Body of pancreas (tissue), 4 donors: ENCODE results near the gene HEPHL1. TPM values are rescaled to one million over a fixed set of nuclear protein-coding genes. Genes with fewer than 3 reads are reported as not detected.

Experiments
- ATAC-seq: fragments of 150-250 bp; one replicate; pipeline ENCODE4 v1.9.1; 2016
- DNase-seq, 4 donors: peaks; one replicate each; pipeline ENCODE4 v3.0.0-alpha.2; 2019
- H3K27ac ChIP-seq, 4 donors: fragments of 200-600 bp; sonication (generic); 1 replicate in 3 of 4; 2 replicates in 1 of 4; pipeline versions ENCODE4 v1.5.1 to v1.6.1; 2016 to 2019; ENCODE audit warnings: mild to moderate bottlenecking in 1 of 4, mixed read lengths in 1 of 4, moderate library complexity in 1 of 4
- H3K27me3 ChIP-seq, 2 donors: fragments of 200-600 bp; sonication (generic); one replicate each; pipeline ENCODE4 v1.6.0; 2016; ENCODE audit warnings: mild to moderate bottlenecking in 1 of 2
- H3K36me3 ChIP-seq, 2 donors: fragments of 200-600 bp; sonication (generic); replicated peaks in 1 of 2; 2 replicates each; pipeline ENCODE4 v1.5.1; 2016; ENCODE audit warnings: low read depth in 2 of 2; ENCODE audit not compliant: insufficient read depth in 1 of 2
- H3K4me1 ChIP-seq: fragments of 200-600 bp; sonication (generic); one replicate; pipeline ENCODE4 v1.6.0; 2016
- H3K4me3 ChIP-seq, 2 donors: fragments of 200-600 bp; sonication (generic); 1 replicate in 1 of 2; 2 replicates in 1 of 2; pipeline ENCODE4 v1.5.1; 2016 to 2019
- H3K9me3 ChIP-seq, 3 donors: fragments of 200-600 bp; sonication (generic); 1 replicate in 2 of 3; 2 replicates in 1 of 3; pipeline ENCODE4 v1.5.1; 2016
- POLR2A ChIP-seq, 3 donors: fragments of 450-650 bp; IDR thresholded peaks; one replicate each; pipeline ENCODE4 v1.6.1; 2016; ENCODE audit warnings: antibody characterized with exemption in 3 of 3, mild to moderate bottlenecking in 2 of 3
- WGBS, 2 donors: methylation state at CpG; one replicate each; pipeline ENCODE4 v1.1.5; 2017; 5-methylcytosine and 5-hydroxymethylcytosine counted together
- intact Hi-C: fragments of 100-400 bp; cut with DNase I; formaldehyde crosslinking; loops from one replicate; pipeline ENCODE4 v1.15.1; 2023
- total RNA-seq, 2 donors: library from RNA; depleted of rRNA; stranded (reverse); fragments of >200 nt; gene quantifications; one replicate each; pipeline ENCODE4 v1.1.0, GENCODE V29; 2016
- TF ChIP-seq, protein P1 (sequence below), 7 experiments: fragments of 450-650 bp in 4 of 7; fragments of 200-600 bp in 3 of 7; sonication (generic) in 3 of 7; IDR thresholded peaks; one replicate each; pipeline ENCODE4 v1.5.1; 2016 to 2019; ENCODE audit warnings: antibody characterized with exemption in 7 of 7

HEPHL1 gene
- total RNA-seq, 2 donors from 2014 or later = not detected

DNA sequence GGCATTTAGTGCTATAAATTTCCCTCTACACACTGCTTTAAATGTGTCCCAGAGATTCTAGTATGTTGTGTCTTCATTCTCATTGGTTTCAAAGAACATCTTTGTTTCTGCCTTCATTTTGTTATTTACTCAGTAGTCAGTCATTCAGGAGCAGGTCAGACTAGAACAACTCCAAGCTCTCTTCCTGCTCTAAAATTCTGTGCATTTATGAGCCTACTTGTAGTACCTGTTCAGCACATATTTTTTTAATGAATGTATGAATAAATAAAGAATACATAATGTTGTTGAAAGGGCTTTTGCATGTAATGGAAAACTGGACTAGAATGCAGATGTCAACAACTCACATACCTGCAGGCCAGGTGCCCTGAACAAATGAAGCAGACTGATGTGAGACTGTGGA lies 13.7 kb upstream of the HEPHL1 start:
- DNase-seq = no peak
- H3K27ac ChIP-seq = no peak overlapping the region
- TF ChIP-seq POLR2A (IDR thresholded peaks at IDR 0.05) = no peak
- TF ChIP-seq, protein P1, sequence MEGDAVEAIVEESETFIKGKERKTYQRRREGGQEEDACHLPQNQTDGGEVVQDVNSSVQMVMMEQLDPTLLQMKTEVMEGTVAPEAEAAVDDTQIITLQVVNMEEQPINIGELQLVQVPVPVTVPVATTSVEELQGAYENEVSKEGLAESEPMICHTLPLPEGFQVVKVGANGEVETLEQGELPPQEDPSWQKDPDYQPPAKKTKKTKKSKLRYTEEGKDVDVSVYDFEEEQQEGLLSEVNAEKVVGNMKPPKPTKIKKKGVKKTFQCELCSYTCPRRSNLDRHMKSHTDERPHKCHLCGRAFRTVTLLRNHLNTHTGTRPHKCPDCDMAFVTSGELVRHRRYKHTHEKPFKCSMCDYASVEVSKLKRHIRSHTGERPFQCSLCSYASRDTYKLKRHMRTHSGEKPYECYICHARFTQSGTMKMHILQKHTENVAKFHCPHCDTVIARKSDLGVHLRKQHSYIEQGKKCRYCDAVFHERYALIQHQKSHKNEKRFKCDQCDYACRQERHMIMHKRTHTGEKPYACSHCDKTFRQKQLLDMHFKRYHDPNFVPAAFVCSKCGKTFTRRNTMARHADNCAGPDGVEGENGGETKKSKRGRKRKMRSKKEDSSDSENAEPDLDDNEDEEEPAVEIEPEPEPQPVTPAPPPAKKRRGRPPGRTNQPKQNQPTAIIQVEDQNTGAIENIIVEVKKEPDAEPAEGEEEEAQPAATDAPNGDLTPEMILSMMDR (IDR thresholded peaks at IDR 0.05) = no peak
- no peak for ATAC-seq
- no peaks in the 10 kb centered on the region for H3K4me1 ChIP-seq
- no peak overlapping the region for H3K4me3 ChIP-seq
- H3K36me3 ChIP-seq = no peaks in the 10 kb centered on the region
- no peaks in the 10 kb centered on the region for H3K27me3 ChIP-seq
- no peaks in the 10 kb centered on the region for H3K9me3 ChIP-seq
- intact Hi-C loops = no loop called here

DNA sequence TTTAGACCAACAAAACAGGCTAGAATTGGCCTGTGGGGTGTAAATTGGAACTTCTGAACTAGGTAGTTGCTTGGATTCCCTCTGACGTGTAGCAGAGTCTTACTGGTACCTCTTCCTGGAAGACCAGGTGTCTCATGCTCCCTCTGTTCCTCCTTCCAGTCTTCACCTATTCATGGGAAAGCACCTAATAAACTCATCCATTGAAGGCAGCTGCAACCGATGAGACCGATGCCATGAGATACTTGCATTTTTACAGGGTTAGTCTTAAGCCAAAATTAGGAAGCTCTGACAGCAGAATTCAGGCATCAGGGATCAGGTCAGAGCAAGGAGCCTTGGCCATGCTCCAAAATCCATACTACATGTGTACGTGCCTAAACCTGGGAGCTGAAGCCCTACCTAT lies 13.2 kb upstream of the HEPHL1 start:
- H3K27me3 ChIP-seq = no peaks in the 10 kb centered on the region
- H3K9me3 ChIP-seq = no peaks in the 10 kb centered on the region
- no peaks in the 10 kb centered on the region for H3K4me1 ChIP-seq
- ATAC-seq (no peak), DNase-seq (no peak)
- WGBS, 2 donors = 61 to 87% methylated on average over 3 to 4 of the region's 4 CpGs
- H3K27ac ChIP-seq = no peak overlapping the region
- no peaks in the 10 kb centered on the region for H3K36me3 ChIP-seq
- intact Hi-C loops = no loop called here
- TF ChIP-seq, protein P1 (IDR thresholded peaks at IDR 0.05) = no peak
- no peak for TF ChIP-seq POLR2A (IDR thresholded peaks at IDR 0.05)
- H3K4me3 ChIP-seq = no peak overlapping the region

DNA sequence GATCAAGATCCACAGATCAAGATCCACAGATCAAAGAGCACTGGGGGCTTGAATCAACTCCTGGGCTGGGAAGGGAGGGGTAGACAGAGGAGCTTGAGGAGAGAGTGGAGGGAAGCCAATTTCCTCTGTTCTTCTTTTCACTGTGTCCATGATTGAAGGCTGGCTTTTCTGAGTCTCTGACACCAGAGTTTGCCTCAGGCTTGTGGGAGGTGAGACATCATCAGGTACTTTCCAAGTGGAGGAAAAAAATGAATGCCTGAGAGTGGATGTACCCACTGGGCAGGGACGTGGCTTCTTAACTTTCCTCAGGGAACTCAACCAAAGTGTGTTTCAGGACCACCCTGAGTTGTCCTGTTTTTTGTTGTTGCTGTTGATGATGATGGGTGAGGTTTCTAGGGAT lies 11.0 kb upstream of the HEPHL1 start:
- Histone ChIP-seq H3K4me1 (no peaks in the 10 kb centered on the region), H3K9me3 (no peaks in the 10 kb centered on the region), H3K36me3 (no peaks in the 10 kb centered on the region), H3K27me3 (no peaks in the 10 kb centered on the region), H3K27ac (no peak overlapping the region), H3K4me3 (no peak overlapping the region)
- ATAC-seq (no peak), DNase-seq (no peak)
- intact Hi-C loops = no loop called here
- TF ChIP-seq POLR2A (IDR thresholded peaks at IDR 0.05) = no peak
- TF ChIP-seq, protein P1 (IDR thresholded peaks at IDR 0.05) = no peak
- 42 to 63% methylated on average over 1 of the region's 1 CpG for WGBS, 2 donors

DNA sequence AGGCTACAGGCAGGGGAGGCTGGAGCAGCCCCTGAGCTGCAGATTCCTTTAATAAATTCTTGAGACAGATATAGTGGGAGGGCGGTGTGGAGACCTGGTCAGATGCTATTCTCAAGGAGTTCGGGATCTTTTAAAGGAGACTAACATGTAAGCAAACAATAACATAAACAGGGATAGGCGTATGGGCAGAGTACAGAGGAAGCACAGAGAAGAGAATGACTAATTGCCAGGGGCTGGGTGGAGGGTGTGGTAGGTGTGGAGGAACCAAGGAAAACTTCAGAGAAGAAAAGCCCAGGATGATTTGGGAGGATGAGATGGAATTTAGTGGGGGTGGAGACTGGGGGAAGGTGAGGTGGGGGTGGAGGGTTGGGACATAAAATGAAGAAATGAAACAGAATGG lies 9.7 kb upstream of the HEPHL1 start:
- Histone ChIP-seq H3K9me3 (no peaks in the 10 kb centered on the region), H3K36me3 (no peaks in the 10 kb centered on the region), H3K27ac (no peak overlapping the region), H3K4me1 (no peaks in the 10 kb centered on the region), H3K27me3 (no peaks in the 10 kb centered on the region), H3K4me3 (no peak overlapping the region)
- ATAC-seq = no peak
- DNase-seq = no peak
- intact Hi-C loops = no loop called here
- TF ChIP-seq POLR2A (IDR thresholded peaks at IDR 0.05) = no peak
- TF ChIP-seq, protein P1 (IDR thresholded peaks at IDR 0.05) = no peak
- 75 to 80% methylated on average over 3 of the region's 3 CpGs for WGBS, 2 donors

DNA sequence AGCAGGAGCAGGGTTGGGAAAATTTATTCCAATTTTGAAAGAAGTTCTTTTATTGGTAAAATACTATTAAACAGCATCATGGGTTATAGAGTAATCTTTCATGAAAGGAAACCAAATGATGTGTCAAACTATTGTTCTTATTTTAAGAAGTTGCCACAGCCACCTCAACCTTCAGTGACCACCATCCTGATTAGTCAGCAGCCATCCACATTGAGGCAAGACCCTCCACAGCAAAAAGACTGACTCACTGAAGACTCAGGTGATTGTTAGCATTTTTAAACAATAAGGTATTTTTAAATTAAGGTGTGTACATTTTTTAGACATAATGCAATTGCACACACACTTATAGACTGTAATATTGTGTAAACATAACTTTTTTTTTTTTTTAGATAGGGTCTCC lies 3.7 kb upstream of the HEPHL1 start:
- TF ChIP-seq, protein P1 (IDR thresholded peaks at IDR 0.05) = no peak
- no peak for TF ChIP-seq POLR2A (IDR thresholded peaks at IDR 0.05)
- intact Hi-C loops = no loop called here
- Histone ChIP-seq H3K4me3 (no peak overlapping the region), H3K9me3 (no peaks in the 10 kb centered on the region), H3K27ac (no peak overlapping the region), H3K36me3 (no peaks in the 10 kb centered on the region), H3K4me1 (no peaks in the 10 kb centered on the region), H3K27me3 (no peaks in the 10 kb centered on the region)
- no peak for DNase-seq
- ATAC-seq = no peak
